HepG2 (cell line): ENCODE data around the gene PET100.

Source experiments
- EP300 ChIP-seq, 3 experiments: sonication (generic) in 1 of 3; formaldehyde crosslinking in 1 of 3; IDR thresholded peaks; 2 replicates each; pipeline versions ENCODE4 v1.5.1 to v1.6.1; 2011 to 2020; ENCODE audit warnings: low read depth in 2 of 3, low read length in 2 of 3, borderline replicate concordance in 1 of 3, improper control_type of control experiment in 1 of 3, mild to moderate bottlenecking in 1 of 3, missing genetic modification reagents in 1 of 3, moderate library complexity in 1 of 3
- HIVEP1 ChIP-seq: sonication (generic); formaldehyde crosslinking; IDR thresholded peaks from 2 replicates; pipeline ENCODE4 v1.4.0; 2020; ENCODE audit warnings: mild to moderate bottlenecking, missing genetic modification reagents
- NAIF1 ChIP-seq: sonication (generic); formaldehyde crosslinking; IDR thresholded peaks from 2 replicates; pipeline ENCODE4 v1.5.0; 2020; ENCODE audit warnings: mild to moderate bottlenecking, missing genetic modification reagents, borderline replicate concordance
- PHF8 ChIP-seq: sonication (generic); formaldehyde crosslinking; IDR thresholded peaks from 2 replicates; pipeline ENCODE4 v1.5.0; 2020; ENCODE audit warnings: missing genetic modification reagents
- ZNF224 ChIP-seq: sonication (generic); formaldehyde crosslinking; IDR thresholded peaks from 2 replicates; pipeline ENCODE4 v1.5.0; 2020; ENCODE audit warnings: mild to moderate bottlenecking, missing genetic modification reagents
- ZNF652 ChIP-seq: IDR thresholded peaks from 2 replicates; pipeline ENCODE4 v1.6.1; 2016; ENCODE audit warnings: low read depth, borderline replicate concordance
- ZNF749 ChIP-seq: sonication (generic); formaldehyde crosslinking; IDR thresholded peaks from 2 replicates; pipeline ENCODE4 v1.8.0; 2022; ENCODE audit warnings: mild to moderate bottlenecking, missing genetic modification reagents, moderate library complexity, borderline replicate concordance
- TF ChIP-seq, protein P1 (sequence below): sonication (generic); formaldehyde crosslinking; conservative IDR thresholded peaks from 2 replicates; pipeline ENCODE4 v1.4.0; 2020; ENCODE audit warnings: missing genetic modification reagents
- TF ChIP-seq, protein P2 (sequence below): sonication (generic); formaldehyde crosslinking; IDR thresholded peaks from 2 replicates; pipeline ENCODE4 v1.5.0; 2020; ENCODE audit warnings: mild to moderate bottlenecking, missing genetic modification reagents, moderate library complexity
- TF ChIP-seq, protein P3 (sequence below): sonication (generic); formaldehyde crosslinking; IDR thresholded peaks from 2 replicates; pipeline ENCODE4 v1.4.0; 2020; ENCODE audit warnings: low read depth, mild to moderate bottlenecking, missing genetic modification reagents
- TF ChIP-seq, protein P4 (sequence below): sonication (generic); formaldehyde crosslinking; IDR thresholded peaks from 2 replicates; pipeline ENCODE4 v1.4.0; 2020; ENCODE audit warnings: missing genetic modification reagents

DNA sequence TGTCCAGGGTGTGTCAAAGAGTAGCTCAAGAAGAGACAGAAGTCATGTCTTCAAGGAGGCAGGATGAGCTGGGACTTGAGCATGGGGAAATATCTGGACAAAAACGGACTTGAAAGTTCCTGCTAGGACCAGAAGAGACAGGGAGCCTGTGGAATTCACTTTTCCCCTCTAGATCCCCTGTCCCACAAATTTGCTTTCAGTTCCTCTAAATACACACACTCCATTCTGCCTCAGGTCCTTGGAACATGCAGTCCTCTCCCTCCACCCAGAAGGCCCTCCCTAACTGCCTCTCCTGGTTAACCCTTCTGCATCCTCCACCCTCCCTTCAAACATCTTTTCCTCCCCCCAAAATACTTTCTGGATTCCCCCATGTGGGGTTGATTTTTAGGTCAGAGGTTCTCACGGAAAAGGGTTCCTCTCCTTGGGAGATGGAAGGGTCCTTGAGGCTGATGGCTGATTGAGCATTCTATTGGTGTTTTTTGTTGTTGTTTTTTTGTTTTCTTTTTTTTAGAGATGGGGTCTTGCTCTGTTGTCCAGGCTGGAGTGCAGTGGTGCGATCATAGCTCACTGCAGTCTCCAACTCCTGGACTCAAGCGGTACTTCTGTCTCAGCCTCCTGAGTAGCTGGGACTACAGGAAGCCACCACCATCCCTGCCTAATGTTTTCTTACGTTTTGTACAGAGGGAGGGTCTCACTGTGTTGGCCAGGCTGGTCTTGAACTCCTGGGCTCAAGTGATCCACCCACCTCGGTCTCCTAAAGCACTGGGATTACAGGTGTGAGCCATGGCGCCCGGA is 32.3 kb downstream of the PET100 start:
- TF ChIP-seq ZNF749 (CRISPR knock-in tag): no peak
- TF ChIP-seq, protein P1, sequence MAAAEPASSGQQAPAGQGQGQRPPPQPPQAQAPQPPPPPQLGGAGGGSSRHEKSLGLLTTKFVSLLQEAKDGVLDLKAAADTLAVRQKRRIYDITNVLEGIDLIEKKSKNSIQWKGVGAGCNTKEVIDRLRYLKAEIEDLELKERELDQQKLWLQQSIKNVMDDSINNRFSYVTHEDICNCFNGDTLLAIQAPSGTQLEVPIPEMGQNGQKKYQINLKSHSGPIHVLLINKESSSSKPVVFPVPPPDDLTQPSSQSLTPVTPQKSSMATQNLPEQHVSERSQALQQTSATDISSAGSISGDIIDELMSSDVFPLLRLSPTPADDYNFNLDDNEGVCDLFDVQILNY (CRISPR knock-in tag): no peak
- TF ChIP-seq PHF8: no peak
- no peak for TF ChIP-seq HIVEP1 (CRISPR knock-in tag)
- TF ChIP-seq NAIF1 (CRISPR knock-in tag): no peak
- TF ChIP-seq, protein P2, sequence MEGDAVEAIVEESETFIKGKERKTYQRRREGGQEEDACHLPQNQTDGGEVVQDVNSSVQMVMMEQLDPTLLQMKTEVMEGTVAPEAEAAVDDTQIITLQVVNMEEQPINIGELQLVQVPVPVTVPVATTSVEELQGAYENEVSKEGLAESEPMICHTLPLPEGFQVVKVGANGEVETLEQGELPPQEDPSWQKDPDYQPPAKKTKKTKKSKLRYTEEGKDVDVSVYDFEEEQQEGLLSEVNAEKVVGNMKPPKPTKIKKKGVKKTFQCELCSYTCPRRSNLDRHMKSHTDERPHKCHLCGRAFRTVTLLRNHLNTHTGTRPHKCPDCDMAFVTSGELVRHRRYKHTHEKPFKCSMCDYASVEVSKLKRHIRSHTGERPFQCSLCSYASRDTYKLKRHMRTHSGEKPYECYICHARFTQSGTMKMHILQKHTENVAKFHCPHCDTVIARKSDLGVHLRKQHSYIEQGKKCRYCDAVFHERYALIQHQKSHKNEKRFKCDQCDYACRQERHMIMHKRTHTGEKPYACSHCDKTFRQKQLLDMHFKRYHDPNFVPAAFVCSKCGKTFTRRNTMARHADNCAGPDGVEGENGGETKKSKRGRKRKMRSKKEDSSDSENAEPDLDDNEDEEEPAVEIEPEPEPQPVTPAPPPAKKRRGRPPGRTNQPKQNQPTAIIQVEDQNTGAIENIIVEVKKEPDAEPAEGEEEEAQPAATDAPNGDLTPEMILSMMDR: no peak
- TF ChIP-seq, protein P3, sequence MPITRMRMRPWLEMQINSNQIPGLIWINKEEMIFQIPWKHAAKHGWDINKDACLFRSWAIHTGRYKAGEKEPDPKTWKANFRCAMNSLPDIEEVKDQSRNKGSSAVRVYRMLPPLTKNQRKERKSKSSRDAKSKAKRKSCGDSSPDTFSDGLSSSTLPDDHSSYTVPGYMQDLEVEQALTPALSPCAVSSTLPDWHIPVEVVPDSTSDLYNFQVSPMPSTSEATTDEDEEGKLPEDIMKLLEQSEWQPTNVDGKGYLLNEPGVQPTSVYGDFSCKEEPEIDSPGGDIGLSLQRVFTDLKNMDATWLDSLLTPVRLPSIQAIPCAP: no peak
- TF ChIP-seq ZNF652 (CRISPR knock-in tag): no peak
- no peak for TF ChIP-seq ZNF224 (CRISPR knock-in tag)
- TF ChIP-seq, protein P4, sequence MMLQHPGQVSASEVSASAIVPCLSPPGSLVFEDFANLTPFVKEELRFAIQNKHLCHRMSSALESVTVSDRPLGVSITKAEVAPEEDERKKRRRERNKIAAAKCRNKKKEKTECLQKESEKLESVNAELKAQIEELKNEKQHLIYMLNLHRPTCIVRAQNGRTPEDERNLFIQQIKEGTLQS: no peak
- TF ChIP-seq EP300 (IDR thresholded peaks at IDR 0.05; ENCODE audit: low read depth in 2 of 2, low read length in 2 of 2): no peak
- TF ChIP-seq EP300 (CRISPR knock-in tag; IDR thresholded peaks at IDR 0.05; ENCODE audit: borderline replicate concordance): no peak
